ENCODE data around the gene LDB2.
"Not testable (repeated sequence)": the region's sequence is repeated elsewhere in the genome, so short reads cannot be mapped to it uniquely, and the experiment has no call there.

Gene LDB2

DNA sequence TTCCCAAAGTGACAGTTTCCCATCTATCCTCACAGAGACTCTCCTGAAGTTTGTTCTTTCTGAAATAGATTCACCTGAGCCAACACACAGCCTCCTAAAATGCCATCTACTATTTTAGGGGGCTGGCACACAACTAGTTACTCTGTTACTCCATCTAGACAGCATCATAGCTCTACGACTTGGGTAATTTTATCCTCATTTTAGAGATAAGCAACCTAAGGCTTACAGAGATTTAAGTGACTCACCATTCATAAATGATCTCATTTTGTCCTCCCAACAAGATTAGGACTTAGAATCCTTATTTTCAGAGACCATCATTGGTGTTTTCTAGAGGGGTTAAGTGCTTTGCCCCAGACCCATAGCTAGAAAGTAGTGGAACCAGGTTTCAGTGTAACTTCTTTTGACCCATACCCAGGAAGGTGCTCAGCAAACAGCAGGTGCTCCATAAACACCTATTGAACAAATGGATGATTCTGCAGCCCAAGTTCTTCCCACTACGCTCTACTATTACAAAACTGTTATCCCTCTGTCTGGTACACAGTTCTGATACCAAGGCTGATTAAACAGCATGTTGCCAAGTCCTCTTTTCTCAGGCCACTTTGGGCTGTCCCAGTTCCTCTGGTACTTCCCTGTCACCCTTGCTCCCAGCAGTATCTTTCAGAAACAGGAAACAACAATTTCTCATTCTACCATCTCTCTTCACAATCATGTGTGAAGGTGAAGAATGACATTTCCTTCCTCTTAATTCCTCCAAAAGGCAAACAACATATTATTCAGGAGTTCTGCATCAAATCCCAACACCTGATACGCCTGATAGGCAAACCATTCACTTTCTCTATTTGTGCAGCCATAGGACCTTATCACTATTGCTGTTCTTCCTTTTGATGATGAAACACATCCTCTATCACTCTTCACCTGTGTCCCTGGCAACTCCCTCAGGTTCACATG lies 367.5 kb downstream of the LDB2 start:
- no peak for DNase-seq

DNA sequence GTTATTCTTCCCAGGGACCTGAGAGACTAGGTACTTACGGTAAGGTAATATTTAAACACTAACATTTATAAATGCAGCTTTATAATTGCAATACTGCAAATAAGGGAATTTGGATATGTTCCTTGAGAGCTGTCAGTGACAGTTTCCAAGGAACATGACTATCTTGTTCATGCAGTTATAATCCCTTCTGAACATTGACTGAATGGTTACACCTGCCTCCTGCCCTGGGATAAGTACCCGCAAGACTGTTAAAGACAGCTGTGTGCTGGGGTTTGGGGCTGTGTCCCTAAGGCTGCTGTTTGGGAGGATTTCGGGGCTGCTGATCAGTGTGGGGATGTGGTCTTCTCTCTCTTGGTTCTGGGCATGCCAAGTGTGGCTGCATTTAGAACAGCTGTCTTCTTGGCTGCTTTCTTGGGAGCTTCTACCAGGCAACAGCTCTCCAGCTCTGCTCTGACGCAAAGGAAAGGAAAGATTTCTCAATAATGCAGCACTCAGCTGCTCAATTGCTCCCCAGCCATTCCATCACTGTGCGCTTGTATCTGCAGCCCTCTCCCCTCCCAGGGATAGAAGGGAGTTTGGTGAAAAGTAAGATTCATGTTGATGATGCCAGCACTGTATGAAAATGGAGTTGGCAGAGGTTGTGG lies 373.4 kb downstream of the LDB2 start:
- DNase-seq = no peak

DNA sequence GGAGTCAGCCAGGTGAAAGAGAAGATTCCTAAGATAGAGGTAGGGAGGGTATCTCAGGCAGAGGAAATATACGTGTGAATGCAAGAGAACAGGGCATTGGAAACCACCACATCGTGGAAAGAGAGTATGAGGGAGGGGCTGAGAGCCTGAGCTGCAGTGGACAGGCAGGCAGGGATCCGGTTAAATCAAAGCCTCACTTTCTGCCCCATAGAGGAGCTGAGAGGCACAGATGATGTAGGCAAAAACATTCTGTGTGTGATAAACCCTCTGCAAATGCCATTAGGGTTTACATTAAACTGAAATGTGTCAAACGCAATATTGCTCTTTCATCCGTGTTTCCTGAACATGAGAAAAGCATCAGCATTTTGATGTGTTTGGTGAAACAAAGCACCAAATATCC lies 374.0 kb downstream of the LDB2 start:
- no peak for DNase-seq

DNA sequence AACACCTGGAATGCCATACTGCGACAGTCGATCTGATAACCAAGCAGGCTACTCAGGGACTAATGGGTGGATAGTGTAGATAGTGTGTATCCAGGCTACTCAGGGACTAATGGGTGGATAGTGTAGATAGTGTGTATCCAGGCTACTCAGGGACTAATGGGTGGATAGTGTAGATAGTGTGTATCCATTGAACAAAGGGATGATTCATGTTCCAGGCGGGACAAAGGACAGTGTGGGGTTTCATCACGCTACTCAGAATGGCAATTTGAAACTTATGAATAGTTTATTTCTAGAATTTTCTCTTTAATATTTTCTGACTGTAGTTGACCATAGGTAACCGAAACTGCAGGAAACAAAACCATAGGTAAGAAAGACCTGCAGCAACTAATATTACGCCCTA lies 374.9 kb downstream of the LDB2 start:
- DNase-seq = not testable (repeated sequence)

DNA sequence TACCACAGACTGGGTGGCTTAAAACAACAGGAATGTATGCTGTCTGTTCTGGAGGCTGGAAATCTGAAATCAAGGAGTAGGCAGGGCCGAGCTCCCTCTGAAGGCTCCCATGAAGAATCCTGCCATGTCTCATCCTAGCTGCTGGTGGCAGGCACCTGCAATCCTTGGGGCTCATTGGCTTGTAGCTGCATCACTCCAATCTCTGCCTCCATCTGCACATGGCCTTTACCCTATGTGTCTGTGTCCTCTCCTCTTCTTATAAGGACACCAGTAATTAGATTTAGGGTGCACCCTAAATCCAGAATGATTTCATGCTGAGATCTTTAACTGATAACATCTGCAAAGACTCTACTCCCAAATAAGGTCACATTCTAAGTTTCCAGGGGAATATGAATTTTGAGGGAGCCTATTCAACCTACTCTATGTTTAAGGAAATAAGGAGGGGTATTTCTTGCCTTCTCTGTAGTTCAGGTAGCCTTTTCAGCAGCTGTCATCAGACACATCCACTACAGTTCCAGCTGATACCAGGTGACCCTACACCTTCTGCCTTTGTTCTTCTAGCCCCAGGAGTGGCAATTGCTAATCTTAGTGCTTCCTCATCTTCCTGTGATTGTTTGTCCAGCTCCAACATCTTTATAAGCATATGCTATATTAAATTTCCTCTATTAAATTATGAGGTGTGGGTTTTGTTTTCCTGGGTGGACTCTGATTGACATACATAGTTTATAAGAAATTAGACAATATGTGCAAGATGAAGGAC lies 377.1 kb downstream of the LDB2 start:
- DNase-seq = no peak

DNA sequence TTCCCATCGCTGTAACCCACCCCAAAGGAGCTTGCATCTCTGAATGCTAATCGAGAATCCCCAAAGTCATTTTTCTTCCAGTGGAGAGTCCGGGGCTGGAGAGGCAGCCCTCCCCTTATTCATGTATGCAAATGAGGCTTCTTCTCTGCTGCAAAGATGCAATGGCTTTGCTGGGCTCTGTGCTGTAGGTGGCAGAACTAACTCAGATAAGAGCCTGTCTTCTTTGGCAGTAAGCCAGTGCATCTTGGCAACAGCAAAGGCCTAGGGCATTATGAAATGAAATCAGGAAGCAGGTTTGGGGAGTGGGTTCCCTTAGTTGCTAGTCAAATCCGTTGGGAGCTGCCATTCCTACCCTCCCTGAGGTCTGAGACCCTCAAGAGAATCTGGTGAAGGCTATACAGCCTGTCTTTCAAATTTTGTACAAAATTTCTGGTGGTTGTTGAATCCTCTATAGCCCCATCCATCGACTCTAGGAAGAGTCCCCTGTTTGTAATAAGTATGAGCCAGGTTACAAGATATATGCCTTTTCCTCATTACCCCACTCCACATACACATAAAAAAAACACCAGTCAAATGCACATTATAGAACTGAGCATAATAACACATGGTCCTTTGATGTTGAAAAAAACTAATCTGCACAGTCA lies 381.5 kb downstream of the LDB2 start:
- DNase-seq = no peak

DNA sequence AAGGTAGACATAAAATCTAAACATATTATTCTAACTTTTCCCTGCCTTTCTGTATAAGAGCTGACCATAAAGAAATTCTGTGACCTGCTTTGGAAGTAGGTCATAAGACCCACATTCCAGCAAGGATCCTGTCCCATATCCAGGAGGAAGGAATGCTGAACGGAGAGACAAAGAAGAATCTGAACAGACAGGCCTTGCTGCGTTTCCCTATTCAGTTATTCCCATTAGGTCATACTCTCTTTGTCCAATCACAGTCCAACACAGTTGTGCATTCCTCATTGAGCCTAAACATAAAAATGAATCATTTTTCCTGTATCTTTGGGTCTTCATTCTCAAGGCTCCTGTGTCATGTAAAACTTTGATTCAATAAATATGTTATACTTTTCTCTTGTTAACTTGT lies 384.6 kb downstream of the LDB2 start:
- DNase-seq = no peak

DNA sequence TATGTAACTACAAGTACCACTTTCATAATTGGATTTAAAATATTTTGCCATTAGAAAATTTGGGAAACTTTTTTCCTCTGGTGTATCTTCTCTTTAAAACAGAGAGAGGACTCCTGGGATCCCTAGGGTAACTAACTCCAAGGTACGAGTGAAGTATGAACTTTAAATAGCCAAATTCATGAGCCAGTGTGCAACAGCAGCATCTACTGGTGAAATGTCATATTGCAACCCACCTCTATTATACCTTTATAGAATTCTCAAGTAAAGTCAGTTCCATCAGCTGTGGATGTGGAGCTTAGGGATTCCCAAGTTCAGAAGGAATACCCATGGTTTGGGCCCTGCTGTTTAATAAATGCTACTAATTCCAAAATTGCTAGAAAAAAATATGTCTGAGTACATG lies 389.5 kb downstream of the LDB2 start:
- DNase-seq = no peak

DNA sequence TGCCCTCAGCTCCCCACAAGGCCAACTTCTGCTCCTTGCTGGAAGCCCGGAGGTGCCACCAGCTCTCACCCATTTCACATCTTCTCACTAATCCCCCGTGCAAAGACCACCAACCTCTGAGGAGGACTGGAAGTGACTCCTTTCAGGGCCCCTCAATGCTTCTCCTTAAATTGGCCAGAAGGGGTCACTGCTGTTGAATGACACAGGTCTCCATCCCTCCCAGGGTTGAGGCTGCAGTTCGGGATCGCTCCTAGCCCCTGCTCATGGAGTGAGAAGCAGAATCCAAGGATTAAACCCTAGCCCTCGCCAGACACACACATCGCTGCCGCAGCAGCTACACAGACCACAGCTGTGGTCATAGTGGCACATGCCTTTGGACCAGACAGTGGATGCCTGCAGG lies 392.7 kb downstream of the LDB2 start:
- DNase-seq = no peak

DNA sequence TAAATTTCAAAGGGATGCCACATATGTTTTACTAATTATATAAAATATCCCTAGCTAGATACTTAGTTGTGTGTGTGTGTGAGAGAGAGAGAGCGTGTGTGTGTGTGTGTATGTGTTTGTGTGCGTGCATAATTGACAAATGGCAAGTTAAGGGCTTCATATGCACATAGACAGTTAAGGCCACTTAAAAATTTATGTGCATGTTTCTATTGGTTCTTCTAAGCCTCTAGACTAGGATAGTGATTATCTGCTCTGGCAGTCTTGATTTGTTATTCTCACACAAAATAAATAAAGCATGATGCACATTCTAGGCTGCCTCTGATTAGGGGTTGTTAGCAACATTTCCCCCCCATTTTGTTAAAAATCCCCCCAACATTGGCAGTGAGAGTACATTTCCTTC lies 393.2 kb downstream of the LDB2 start:
- DNase-seq = no peak

DNA sequence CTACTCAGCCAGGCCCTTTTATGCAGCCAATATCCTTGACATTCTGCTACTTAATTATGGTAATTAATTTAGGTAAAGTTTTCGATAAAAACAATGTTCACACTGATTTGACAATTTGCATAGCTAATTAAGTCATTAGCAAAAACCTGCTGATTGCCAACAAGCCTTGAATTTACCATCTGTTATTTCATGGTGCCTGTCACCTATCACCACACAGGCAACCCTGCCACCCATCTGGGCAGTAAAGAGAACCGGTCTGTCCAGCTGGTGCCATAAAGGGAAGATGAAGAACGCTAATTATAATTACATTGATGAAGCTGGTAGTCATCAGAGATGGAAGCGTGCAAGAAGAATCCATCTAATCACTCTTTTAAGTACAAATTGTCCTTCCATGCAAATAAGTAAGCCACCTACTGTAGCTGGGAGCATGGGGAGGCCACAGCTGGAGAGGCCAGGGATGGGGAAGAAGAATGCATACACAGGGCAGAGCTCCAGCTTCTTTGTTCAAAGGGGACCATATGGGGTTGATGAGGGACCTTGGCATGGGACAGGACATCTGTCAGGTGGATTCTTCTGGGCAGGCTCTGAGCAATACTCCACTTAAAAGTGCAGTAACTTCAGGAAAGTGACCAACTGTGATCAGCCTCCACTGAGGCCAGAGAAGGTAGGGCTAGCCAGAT lies 394.9 kb downstream of the LDB2 start:
- no peak for DNase-seq

DNA sequence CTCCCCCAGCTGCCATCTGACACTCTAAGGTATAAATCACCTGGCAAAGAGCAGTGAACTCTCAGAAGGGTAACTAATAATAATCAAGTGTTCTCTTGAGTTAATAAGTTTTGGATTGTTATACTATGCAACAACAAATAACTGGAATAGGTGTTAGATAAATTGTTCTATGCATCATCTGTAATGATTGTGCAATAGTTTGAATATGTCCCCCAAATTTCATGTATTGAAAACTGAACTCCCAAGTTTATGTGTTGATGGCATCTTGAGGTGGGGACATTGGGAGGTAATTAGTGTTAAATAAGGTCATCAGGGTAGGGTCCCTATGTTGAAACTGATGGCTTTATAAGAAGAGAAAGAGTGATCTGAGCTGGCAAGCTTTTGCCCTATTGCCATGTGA lies 399.5 kb downstream of the LDB2 start:
- no peak for DNase-seq

DNA sequence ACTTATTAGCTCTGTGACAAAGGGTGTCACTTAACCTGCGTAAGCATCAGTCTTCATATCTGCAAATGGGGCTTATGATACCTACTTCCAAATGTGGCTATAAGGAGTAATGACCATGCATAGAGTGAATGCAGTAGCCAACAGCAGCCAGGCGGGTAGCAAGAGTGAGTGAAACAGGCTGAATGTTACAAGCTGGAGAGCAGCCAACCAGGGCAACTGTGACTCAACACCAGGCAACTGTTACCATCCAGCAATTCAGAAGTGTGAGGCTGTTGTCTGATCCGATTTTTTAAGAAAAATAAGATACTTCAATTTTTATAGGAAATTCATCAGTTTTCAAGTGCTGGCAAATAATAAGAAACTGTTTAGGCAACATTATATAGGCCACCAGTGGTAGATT lies 401.9 kb downstream of the LDB2 start:
- no peak for DNase-seq

DNA sequence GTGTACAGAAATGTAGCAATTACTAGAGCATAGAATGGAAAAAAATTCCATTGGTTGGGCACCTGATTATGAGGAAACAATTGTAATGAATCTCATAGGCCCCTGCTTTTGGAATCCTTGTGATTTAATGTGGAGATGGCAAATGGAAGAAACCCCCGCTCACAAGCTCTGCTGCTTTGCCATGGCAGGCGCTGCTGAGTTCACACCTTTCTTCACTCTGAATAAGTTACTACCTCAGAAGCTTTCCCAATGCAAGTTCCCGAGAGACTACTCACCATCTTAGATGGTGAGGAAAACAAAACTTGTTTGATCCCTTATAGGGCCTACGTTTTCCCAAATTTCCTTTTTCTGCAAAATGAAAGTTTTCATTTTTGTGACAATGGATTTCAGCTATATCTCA lies 405.6 kb downstream of the LDB2 start:
- no peak for DNase-seq

DNA sequence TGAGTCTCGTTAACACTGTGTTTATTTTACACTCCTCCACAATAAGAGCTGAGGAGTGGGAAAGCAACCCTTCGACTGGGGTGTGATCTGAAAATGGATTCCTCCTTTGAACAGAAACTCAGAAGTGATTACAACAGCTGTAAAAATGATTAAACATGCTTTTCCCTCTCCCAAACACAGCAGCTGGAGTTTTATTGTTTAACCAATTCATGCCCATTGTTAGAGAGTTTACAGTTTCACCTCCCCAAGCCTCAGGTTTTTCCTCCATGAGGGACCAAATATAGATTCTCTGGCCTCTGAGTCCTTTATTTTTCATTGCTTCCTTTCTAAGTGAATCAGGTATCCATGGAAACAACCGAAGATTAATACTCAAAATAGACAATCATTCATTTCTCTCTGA lies 409.2 kb downstream of the LDB2 start:
- no peak for DNase-seq

DNA sequence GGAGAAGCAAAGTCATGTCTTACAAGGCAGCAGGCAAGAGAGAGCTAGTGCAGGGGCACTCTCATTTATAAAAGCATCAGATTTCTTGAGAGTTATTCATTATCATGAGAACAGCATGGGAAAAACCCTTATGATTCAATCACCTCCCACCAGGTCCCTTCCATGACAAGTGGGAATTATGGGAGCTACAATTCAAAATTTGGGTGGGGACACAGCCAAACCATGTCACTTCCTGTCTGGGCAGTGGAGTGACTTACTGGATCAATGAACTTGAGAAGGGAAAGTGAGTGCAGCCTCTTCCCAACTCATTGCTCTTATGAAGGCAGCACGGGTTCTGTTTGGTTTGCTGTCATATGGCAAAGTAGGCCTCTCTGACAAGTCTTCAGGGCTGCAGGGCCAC lies 410.4 kb downstream of the LDB2 start:
- DNase-seq = no peak

DNA sequence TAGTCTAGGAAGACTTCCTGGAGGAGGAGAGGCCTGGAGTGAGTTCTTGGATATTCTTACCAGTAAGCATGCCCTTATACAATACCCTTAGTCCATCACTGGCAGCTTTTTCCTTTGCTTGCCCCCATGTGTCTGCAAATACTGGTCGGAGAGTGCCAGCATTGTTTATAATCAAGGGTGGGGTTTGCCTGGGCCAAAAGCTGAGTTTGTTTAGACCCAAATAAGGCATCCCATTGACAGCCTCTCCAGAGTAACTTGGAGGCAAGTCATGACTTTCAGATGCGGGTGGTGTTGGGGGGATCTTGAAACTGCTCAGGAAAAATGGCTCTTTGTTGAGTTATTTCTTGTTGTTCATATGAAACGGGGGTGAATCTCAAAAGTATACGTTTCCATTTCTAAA lies 413.7 kb downstream of the LDB2 start:
- DNase-seq = no peak

DNA sequence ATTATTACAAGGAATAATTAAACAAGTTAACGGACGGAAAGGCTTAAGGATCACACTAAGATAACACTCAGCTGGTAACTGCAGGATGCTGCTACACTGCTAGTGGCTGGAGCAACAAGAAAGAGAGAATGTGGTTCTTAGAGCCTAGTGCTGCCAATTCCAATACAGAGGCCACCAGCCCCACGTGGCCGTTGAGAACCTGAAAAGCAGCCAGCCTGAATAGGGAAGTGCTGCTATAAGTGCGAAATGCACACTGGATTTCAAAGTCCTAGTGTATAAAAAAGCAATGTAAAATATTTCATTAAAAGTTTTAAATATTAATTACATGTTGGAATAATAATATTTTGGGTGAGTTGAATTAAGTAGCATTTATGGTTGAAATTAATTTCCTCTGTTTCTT lies 414.9 kb downstream of the LDB2 start:
- DNase-seq = no peak

DNA sequence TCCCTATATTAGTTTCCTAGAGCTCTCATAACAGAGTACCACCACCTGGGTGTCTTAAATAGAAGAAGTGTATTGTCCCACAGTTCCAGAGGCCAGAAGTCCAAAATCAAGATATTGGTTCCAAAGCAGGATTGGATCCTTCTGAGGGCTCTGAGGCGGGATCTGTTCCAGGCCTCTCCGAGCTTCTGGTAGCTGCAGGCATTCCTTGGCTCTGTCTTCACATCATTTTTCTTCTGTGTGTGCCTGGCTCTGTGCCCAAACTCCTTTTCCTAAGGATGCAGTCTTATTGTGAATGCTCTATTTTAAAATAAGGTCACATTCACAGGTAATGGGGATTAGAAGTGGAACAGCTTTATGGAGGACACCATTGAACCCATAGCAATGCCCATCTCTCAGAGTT lies 418.4 kb downstream of the LDB2 start:
- no peak for DNase-seq

DNA sequence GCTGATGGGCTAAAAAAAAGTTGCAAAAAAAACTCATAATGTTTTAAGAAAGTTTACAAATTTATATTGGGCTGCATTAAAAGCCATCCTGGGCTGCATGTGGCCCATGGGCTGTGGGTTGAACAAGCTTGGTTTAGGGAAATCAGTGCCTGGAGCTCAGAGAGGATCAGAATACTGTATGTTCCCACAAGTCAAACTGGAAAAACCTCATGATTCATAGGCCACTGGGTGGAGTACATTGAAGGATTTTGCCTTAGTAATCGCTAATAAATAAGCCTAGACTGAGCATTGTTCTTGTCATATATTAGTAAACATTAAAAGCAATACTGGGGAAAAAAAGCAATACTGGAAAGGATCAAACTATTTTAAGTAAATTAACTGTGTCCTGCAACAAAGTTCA lies 425.9 kb downstream of the LDB2 start:
- DNase-seq = no peak

DNA sequence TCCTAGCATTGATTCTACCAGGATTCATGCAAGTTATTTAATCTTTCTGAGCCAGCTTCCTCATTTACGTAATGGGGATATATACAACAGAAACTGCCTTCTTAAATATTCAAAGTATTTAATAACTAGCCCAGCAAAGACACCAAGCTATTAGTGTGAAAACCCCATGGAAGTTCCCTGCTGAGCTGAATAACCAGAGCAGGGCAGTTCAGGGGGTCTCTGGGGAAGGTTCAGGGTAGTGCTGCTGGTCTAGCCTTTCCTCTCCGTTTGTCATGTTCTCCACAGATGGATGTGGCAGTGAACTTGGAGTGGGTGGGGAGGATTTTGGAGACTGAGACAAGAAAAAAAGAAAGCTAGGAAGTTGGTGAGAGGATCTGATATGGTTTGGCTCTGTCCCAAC lies 431.4 kb downstream of the LDB2 start:
- DNase-seq = no peak

DNA sequence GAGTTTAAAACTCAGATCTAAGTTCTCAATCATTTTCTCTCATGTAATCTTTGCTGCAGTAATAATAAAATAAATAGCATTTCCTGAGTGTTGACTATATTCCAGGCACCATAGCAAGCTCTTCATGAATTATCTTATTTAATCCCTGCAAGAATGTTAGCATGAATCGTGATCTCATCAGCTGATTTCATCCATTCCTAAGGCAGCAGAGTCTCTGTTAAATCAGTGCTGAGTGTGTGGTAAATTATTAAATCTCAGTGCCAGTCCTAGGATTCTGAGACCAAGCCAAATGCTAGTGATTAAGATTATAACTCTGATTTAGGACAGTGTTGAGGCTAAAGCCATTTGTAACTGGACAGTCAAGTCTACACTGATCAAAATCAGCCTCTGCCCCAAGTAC lies 431.9 kb downstream of the LDB2 start:
- no peak for DNase-seq

DNA sequence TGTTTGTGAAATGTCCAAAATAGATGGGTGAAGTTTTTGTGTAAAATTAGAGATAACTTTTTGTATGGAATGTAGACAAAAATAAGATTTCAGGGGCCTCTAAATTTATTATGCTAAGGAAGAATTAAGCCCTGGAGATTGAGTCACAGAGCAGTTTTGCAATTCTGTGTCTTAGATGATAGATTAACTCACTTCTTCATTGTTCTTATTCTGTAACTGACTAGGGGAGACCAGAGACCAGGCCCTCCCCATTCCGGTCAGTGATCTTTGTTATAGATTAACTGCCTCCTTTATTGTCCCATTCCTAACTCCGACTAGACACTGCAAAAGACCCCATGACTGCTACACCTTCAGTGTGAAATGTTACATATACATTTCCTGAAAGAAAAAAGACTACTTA lies 433.8 kb downstream of the LDB2 start:
- DNase-seq = no peak
